PC-9 (cell line): ENCODE measurements around the gene AADACL4.
"Not testable (repeated sequence)": the region's sequence is repeated elsewhere in the genome, so short reads cannot be mapped to it uniquely, and the experiment has no call there.

Experiments
- EZH2 ChIP-seq: fragments of 200-600 bp; sonication (generic); IDR thresholded peaks from 2 replicates; pipeline ENCODE4 v1.8.0; 2017; ENCODE audit warnings: antibody characterized with exemption, low read depth
- TF ChIP-seq, protein P1 (sequence below): fragments of 200-600 bp; sonication (generic); conservative IDR thresholded peaks from 2 replicates; pipeline ENCODE4 v1.6.1; 2017; ENCODE audit warnings: mixed run types, antibody characterized with exemption, mild to moderate bottlenecking, moderate library complexity

DNA sequence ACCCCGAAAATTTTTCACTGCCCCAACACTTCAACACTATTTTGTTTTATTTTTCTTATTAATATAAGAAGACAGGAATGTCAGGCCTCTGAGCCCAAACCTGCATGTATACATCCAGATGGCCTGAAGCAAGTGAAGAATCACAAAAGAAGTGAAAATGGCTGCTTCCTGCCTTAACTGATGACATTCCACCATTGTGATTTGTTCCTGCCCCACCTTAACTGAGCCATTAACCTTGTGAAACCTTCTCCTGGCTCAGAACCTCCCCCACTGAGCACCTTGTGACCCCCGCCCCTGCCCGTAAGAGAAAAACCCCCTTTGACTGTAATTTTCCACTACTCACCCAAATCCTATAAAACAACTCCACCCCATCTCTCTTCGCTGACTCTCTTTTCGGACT is 69.8 kb downstream of the AADACL4 start:
- TF ChIP-seq, protein P1, sequence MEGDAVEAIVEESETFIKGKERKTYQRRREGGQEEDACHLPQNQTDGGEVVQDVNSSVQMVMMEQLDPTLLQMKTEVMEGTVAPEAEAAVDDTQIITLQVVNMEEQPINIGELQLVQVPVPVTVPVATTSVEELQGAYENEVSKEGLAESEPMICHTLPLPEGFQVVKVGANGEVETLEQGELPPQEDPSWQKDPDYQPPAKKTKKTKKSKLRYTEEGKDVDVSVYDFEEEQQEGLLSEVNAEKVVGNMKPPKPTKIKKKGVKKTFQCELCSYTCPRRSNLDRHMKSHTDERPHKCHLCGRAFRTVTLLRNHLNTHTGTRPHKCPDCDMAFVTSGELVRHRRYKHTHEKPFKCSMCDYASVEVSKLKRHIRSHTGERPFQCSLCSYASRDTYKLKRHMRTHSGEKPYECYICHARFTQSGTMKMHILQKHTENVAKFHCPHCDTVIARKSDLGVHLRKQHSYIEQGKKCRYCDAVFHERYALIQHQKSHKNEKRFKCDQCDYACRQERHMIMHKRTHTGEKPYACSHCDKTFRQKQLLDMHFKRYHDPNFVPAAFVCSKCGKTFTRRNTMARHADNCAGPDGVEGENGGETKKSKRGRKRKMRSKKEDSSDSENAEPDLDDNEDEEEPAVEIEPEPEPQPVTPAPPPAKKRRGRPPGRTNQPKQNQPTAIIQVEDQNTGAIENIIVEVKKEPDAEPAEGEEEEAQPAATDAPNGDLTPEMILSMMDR = not testable (repeated sequence)
- TF ChIP-seq EZH2 = not testable (repeated sequence)
